Umbilical cord (tissue), 2 donors: ENCODE measurements around the gene ZNF521. TPM values are rescaled to one million over a fixed set of nuclear protein-coding genes. Genes with fewer than 3 reads are reported as not detected.

Experiments
- DNase-seq: peaks from one replicate; pipeline ENCODE4 v3.0.0-alpha.2; 2015; ENCODE audit warnings: low spot score
- total RNA-seq: library from RNA; depleted of rRNA; stranded (reverse); fragments of >200 nt; gene quantifications from one replicate; pipeline ENCODE4 v1.2.3, GENCODE V29; 2014; ENCODE audit warnings: low replicate concordance; ENCODE audit not compliant: insufficient read depth

Gene ZNF521
- total RNA-seq, 1 donor from 2014 or later = 50.6 TPM

DNA sequence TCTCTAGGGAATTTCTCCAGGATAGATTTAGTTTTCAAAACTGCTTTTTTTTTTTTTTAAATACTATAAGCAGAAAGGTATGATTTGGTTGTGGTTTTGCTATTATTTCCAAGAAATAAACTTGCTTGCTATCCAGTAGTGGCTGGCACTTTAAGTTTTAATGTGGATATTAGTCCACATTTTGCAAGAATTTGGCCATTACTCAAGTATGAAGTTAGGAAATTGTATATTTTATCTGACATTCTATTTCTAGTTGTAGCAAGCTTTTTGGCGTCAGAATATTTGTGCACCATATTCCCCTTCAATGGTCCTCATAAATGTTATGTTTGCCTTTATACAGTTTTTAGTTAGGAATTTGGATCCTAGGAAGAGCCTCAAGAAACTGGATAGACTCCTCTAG, 226.3 kb downstream of the ZNF521 start:
- DNase-seq = peak; percentile 26

DNA sequence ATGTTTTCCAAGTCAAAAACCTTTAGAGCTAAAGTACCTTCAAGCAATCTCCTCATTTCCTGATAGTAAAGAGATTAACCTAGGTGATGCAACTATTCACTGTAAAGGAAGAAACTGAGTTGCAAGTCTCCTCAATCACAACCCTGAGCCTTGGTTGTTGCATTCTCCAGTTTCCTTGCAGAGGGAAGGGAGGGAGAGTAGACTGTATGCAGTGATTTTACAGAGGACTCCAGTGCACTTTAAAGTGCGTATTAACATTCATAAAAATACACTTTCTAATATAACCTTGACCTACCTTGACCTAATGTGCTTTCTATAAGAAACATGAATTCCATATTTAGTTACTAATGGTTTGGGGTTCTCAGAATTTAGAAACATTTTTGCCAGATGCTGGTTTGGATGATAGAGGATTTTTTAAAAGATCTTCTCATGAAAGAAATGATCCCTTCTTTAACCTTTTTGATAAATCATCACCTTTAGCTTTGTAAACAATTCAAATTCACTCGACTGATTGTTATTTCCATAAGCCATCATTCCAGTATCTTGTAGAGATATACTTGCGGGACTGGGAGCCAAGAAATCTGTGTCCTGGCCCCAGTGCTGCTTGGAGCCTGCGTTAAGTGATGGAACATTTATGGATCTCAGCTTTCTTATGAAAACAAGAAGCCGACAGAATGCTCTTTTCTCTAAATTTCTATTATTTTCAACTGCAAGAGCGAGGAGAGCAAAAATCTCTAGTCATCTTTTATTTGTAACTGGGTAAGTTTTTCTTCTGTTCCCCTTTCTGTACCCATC, 228.3 kb downstream of the ZNF521 start:
- DNase-seq = peak; percentile 22

DNA sequence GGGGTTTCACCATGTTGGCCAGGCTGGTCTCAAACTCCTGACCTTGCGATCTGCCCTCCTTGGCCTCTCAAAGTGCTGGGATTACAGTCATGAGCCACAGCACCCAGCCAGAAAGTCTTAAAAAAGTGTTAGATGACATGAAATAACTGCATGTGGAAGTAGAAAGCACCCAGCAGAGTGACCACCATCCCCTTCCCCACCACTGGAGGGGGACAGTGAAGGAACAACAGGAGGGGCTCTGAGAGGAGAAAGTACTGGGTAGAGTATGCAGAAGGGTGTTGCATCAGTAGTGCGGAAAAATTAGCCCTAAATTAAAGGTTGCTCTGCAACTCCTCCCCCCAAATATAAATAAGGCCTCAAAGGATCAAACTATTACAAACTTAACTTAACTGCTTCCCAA, 230.5 kb downstream of the ZNF521 start:
- DNase-seq = no peak

DNA sequence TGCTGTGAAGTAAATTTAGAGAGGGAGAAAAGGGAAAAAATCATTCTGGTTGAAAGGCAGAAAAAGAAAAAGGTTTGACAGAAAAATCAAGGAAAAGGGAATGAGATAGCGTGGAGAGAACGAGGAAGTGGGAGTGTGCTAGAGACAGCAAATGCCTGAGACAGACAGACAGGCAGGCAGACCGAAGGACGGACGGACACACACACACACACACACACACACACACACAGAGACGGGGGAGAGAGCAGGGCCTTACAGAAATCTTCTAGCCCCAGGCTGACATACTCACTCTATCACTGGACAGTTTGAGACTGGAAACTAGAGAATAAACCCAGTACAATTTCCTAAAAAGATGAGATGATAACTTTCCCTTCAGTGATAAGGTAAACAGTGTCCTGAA, 238.4 kb downstream of the ZNF521 start:
- no peak for DNase-seq

DNA sequence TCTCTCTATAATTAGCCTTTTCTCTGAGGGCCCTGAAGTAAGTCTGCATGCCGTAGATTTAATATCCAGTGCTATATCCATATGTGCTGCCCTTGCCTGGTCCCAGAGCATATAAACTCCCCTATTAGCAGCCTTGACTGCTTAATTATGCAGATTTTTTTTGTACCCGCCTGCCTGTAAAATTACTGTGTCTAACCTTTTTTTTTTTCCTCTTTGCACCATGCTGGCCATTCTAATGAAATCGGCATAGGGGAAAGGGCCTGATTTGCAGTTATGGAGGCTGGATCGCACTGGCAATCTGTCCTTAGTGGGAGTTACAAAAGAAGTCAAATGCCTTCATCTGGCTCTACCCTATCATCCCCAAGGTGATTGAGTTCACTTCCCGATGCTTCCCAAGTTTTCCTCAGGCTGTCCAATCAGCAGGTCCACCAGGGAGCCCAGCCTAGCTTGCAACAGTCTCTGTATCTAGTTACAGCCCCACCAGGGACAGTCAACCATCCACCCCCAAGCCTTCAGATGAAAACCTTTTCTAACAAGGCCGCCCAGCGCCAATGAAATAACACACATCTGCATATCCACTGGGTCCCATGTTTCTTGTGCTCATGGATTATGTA, 239.0 kb downstream of the ZNF521 start:
- no peak for DNase-seq

DNA sequence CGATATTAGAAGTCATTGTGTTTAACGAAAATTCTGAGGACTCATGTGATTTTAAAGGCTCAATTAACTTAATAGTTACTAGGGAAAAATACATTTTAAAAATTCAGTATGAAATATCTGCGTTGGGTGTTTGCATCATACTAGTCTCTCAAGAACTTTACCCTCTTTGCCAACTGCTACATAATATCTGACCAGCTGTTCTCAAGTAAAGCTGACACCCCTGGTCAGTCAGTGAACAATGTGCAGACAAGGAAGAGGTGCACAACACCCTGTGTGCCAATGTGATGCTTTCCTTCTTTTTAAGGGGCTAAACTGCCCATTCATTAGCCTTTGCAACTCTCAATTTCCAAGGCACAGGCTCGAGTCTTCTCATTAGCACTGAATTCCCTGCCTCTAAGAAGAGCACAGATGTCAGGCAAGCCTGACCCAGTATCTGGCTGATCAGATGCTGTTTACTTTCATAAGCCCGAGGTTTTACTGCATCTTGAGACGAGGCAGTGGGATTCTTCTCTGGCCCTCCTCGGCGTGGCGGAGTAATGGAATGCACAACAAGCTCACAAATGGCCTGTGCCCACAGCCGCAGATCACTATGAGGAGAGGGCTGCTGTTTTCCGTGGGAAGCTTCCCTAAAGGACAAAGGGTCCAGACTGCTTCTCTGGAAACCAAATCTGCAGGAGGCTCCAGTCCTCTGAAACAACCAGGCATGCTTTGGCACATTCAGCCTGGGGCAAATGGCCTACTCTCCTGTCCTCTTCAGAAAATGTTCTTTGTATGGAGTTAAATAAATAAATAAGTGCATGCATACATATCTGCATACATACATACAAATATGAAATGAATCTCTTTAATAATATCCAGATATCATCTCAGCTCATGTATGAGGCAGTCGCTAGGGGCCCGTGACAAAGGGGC, 240.3 kb downstream of the ZNF521 start:
- DNase-seq = peak; percentile 47

DNA sequence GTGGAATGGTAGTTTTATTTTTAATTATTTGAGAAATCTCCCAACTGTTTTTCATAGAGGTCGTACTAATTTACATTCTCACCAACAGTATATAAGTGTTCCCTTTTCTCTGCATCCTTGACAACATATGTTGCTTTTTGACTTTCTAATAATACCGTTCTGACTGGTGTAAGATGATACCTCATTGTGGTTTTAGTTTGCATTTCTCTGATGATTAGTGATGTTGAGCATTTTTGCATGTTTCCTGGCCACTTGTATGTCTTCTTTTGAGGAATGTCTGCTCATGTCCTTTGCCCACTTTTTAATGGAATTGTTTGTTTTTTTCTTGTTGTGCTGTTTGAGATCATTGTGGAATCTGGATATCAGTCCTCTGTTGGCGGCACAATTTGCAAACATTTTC, 242.5 kb downstream of the ZNF521 start:
- no peak for DNase-seq

DNA sequence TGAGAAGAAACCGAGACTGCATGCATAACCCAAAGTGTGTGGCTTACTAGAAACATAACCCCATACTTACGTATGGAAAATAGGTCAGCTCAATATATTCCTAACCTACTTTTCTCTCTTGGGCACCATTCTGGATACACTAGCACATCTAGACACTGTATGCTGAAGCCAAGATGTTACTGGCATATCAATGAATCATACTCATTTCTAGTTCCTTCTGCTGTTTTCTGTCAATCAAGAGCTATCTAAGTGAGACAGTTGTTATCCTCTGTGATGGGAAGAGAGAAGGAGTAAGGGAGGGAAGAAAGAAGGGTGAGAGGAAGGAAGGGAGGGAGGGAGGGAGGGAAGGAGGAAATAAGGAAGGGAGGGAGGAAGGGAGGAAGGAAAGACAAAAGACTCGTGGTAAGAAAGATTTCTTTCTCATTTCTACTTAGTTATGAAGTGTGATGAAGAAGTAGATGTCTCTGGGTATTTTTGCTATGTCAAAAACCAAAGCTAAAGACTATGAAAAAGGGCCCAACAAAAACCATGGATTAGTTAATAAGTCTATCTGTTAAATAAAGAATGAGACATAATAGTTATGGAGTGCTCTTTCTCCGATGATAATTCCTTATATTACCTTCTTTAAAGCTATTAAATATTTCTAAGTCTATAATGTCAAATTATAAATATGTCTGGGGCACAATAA, 248.4 kb downstream of the ZNF521 start:
- no peak for DNase-seq

DNA sequence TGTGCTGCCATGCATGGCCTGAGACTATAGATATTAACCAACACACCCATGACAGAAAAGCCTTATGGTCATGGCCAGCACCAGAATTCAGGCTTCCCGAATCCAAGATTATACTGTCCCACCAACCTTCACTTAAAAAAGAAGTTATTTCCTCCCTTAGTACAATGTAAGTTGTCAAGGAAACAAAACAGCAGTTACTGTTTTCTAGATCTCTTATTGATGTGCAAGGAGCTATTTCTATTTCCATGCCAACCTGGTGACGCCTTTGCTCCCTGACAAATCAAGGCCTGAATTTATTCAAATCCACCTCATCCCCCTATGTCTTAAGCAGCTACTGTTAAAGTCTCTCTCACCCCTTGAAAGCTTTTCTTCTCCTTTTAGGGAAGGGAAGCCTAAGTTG, 249.3 kb downstream of the ZNF521 start:
- no peak for DNase-seq

DNA sequence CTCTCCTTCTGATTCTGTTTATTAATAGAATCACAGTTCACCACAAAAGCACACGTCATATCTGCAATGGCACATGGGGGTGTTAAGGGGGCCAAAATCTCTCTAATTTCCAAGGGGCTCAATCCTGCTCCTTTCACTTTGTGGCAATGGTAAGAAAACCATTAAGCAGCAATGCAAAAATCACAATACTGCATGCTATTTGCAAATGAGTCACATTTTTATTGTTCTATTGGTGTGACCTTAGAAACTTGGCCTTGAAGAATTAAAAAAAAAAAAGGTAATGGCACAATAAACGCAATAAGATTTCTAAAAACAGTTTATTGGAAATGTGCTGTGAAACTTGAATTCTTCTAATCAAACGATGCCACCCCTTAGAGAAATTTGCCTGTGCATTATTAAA, 251.5 kb downstream of the ZNF521 start:
- no peak for DNase-seq

DNA sequence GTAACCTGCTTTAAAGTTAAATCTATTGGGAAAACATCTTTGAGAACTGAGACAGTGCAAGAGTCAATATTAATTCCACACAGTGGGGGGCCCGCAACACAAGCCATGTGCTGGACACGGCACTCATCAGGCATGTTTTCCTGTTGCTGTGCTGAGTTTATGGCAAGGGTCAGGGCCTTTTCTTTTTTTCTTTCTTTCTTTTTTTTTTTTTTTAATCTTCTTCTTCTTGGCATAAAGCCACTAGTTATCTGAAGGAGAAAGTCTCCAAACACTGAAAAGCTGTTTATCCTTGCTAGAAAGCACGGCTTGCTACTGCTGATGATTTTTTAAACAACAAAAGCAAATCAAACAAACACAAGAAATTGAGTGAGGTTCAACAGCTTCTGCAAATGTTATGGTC, 252.1 kb downstream of the ZNF521 start:
- peak; percentile 25 for DNase-seq

DNA sequence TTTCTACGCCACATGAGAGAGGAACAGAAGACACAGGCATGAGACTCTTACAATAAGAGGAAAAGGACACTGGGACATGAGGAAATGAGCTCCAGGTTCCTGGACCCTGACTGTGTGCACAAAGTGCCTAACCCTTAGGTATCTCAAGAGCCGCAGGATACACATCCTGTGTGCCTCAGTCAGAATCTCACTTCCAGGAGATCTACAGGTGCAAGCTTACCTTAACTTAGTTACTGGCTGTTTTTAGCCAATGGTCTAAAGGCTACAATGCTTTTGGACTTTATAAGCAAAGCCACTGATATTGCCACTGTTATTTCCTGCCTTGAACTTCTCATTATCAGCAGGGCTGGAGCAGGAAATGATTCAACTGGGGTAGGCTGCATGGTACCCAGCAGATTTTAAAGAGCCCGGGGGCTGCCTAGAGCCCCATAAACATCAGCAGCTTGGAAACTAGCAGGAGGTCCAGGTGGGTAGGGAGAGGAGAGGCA, 254.4 kb downstream of the ZNF521 start:
- no peak for DNase-seq

DNA sequence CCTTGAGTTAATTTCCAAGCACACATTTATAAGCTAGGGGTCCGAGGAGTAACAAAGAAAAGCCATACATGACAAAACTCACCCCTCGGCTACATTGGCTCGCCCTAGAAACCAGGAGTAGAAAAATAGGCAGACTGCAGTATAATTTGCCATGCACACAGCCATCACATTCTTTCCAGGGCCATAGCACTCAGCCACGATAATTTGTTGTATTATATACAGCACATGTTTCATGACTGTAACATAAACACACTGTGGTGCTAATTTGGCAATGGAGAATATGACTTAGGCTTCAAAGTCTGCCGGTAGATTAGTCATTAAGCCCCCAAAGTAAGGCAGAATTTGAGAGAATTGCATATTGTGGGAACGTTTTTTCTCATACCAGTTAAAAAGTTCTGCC, 254.9 kb downstream of the ZNF521 start:
- no peak for DNase-seq

DNA sequence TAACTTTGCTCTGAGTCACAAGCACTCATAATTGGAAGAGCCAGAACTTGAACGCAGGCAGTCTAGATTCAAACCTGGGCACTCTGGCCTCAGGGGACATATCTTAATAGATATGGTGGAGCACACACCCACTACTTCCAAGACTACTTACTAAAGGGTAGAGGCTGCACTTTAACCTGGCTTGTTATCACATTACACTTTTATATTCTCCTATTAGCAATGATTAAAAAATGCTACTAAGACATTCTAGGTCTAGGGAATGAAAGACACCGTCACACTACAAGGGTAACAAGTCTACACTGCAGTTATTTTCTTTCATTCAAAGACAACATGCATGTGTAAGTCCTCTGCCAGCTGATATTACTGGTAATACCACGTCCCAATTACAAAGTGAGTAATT, 258.8 kb downstream of the ZNF521 start:
- no peak for DNase-seq

DNA sequence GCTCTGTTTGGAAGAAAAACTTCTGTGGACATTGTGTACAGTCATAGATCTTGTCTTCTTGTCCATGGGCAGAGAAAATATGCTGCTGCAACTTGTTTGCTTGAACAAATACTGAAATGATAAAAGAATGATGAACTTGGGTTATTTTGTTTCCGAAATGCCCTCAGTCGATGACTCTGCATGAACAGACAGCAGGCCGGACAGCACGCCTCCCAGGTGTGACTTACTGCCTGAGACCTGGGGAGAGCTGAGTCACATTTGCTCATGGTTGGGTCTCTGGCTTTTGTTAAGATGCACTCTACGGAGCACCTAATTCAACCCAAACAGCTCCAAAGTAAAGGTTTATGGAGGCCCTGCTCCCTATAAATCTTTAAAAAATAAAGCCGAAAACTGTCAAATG, 262.5 kb downstream of the ZNF521 start:
- peak; percentile 26 for DNase-seq

DNA sequence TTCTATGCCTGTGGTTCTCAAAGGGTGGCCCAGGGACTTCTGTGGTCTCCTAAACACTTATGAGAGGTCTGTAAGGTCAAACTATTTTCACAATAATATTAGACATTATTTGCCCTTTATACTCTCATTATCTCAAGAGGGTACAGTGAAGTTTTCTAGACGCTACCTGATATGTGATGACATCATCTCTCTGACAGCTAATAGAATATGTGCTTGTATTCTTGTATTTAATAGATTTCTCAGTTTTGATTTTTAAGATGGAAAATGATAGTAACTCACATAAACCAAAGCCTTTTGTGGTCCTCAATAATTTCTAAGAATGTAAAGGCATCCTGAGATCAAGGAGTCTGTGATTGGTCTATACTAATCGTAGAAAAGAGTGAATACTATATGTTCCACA, 265.1 kb downstream of the ZNF521 start:
- no peak for DNase-seq

DNA sequence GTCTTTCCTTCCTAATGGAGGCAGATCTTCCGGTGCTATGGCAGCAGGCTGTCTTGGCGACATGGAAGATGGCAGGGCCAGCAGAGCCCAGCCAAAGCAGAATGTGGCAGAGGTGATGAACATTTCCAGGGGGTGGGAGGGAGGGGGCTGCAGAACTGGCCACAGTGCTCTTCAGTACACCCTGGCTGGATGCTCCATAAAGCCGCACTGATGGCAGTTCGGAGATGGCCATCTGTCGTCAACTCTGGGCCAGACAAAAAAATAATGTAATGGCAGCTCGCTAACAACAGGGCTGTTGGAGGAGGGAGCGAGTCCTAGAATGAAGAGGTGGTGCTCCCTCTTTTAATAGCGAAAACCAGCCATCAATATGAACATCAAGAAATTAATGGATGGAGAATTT, 271.0 kb downstream of the ZNF521 start:
- DNase-seq = no peak

DNA sequence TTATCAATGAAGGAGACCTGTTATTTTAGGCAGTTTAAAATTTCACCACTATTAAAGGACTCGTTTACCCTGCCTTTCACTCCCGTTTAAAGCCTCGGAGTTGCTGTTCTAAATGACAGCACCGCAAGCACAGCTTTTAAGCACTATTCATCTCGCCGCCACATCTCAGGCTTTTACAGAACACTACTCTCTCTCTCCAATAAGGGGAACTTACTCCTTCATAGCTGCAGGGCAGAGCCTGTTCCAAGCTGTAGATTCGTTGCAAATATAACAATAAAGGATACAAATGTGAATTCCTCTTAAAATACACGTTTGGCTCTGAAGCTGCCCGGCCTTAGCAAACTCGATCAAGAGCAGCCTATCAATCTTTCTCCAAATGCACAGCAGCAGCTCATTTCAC, 271.8 kb downstream of the ZNF521 start:
- peak; percentile 56 for DNase-seq

DNA sequence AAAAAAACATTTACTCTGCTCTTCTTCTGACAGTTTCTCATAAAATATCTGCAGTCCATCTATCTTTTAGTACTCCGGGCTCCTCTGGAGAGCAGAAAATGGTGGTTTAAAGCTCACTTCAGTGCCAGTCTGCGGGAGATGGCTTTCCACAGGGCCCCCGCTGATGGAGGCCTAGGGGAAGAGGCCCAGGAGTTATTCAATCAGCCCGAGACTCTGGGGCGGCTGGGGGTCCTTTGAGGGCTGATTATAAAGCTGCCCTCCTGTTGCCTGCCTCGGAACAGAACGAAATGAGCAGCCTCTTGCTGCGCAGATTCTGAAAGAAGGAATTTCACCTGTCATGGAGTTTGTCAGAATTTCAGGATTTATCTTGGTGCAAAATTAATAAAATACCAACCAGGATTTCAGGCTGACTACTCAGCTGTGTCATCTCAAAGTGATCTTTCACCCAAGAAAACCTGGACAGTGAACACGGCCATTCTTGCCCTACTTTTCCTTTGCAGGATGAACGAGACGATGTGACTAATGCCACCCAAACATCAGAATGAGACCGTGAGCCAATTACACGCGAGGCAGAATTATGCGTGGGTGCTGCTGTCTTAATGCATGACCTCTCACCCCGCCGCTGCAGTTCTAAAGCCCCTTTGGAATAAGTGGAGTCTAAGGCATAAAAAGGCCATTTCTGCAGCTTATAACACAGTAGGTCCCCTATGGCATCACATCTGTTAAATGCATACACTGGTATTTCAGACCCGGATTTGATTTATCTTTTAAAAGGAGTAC, 273.8 kb downstream of the ZNF521 start:
- DNase-seq = peak; percentile 29

DNA sequence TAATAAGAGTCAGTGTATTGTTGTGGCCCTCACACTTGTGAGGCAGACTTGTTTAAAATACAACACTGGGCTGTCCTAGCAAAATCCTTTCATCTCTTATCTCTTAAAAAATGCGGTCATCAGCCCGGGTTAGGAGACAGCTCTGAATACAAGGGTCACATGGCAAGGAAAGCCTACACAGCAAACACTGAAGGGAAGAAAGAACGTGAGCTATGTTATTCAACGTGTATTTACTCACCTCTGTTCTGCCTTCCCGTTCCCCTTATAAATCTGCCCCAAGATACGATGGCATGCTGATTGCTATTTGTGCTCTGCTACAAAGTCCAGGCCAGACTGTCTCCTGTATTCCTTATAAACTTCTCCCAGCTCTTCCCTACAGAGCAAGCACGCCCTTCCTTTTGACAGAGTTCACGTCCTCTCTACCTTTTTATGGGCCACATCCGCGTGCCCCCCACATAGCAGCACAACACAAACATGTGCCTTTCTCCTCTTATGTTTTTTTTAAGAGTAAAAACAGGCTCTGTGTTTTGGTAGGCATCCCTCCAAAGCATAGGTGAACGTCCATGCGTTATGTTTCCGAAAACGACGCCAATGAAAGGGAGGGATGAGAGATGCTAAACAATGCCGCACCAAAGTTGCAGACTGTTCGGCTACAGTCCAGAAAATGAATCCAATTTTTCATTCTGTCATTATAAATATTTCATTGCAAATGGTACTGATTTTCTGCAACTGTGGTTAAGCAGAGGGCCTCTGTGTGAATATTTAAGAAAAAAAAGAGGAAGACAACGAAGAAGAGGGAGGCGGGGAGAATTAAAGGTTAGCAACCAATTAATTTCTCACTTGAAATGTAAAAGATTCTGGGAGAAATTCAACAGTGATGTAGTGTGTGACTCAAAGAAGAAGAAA, 274.7 kb downstream of the ZNF521 start:
- peak; percentile 71 for DNase-seq
